CD4-positive, alpha-beta T cell (primary cell): ENCODE results near the gene GOLT1A. TPM values are rescaled to one million over a fixed set of nuclear protein-coding genes. Genes with fewer than 3 reads are reported as not detected.

ENCODE experiments used
- ATAC-seq: fragments of 200-7000 bp; cut with Tn5 transposase; one replicate; pipeline ENCODE4 v1.10.0; 2022; ENCODE audit warnings: mild to moderate bottlenecking; ENCODE audit not compliant: poor library complexity
- CTCF ChIA-PET: fragments of 350-600 bp; sonication (Branson Sonifier 250); formaldehyde crosslinking; loops from one replicate; lab custom pipeline; 2021; ENCODE audit warnings: antibody characterized with exemption, inconsistent platforms; lab: Charles Lee
- POLR2A ChIA-PET: fragments of 350-600 bp; sonication (Branson Sonifier 250); formaldehyde crosslinking; loops from one replicate; lab custom pipeline; 2021; ENCODE audit warnings: antibody characterized with exemption, inconsistent platforms; lab: Charles Lee
- DNase-seq, 14 experiments: peaks; one replicate each; pipeline ENCODE4 v3.0.0-alpha.2; 2013 to 2020; ENCODE audit warnings: mixed read lengths in 2 of 14
- H3K27ac ChIP-seq, 2 donors: one replicate each; pipeline versions ENCODE4 v1.5.1 to v1.7.0; 2013; ENCODE audit warnings: low read length in 2 of 2, low read depth in 1 of 2, mild to moderate bottlenecking in 1 of 2
- H3K27me3 ChIP-seq, 2 experiments: 1 replicate in 1 of 2; 2 replicates in 1 of 2; pipeline versions ENCODE4 v1.6.1 to v1.7.0; 2013; ENCODE audit warnings: low read length in 2 of 2, control low read depth in 1 of 2, mild to moderate bottlenecking in 1 of 2, moderate library complexity in 1 of 2; ENCODE audit not compliant: insufficient read depth in 2 of 2, control insufficient read depth in 1 of 2
- H3K36me3 ChIP-seq: one replicate; pipeline ENCODE4 v1.6.1; 2013; ENCODE audit warnings: low read length, control low read depth; ENCODE audit not compliant: insufficient read depth
- H3K4me1 ChIP-seq: one replicate; pipeline ENCODE4 v1.6.1; 2013; ENCODE audit warnings: low read length, control low read depth; ENCODE audit not compliant: insufficient read depth
- H3K4me3 ChIP-seq: one replicate; pipeline ENCODE4 v1.5.1; 2013; ENCODE audit warnings: mild to moderate bottlenecking, low read length, moderate library complexity
- H3K9me3 ChIP-seq, 2 experiments: 1 replicate in 1 of 2; 2 replicates in 1 of 2; pipeline versions ENCODE4 v1.6.1 to v1.7.0; 2013; ENCODE audit warnings: low read length in 2 of 2, mild to moderate bottlenecking in 2 of 2, control low read depth in 1 of 2, moderate library complexity in 1 of 2; ENCODE audit not compliant: control insufficient read depth in 1 of 2, insufficient read depth in 1 of 2
- H3K27ac Mint-ChIP-seq: one replicate; pipeline ENCODE4 v1.8.0; 2020; ENCODE audit warnings: mixed read lengths
- H3K27me3 Mint-ChIP-seq: one replicate; pipeline ENCODE4 v1.8.0; 2021; ENCODE audit warnings: mixed read lengths
- H3K36me3 Mint-ChIP-seq: one replicate; pipeline ENCODE4 v1.8.0; 2021; ENCODE audit warnings: low read depth, mixed read lengths
- H3K4me1 Mint-ChIP-seq: one replicate; pipeline ENCODE4 v1.8.0; 2021; ENCODE audit warnings: low read depth, mixed read lengths
- H3K4me3 Mint-ChIP-seq: one replicate; pipeline ENCODE4 v1.8.0; 2020; ENCODE audit warnings: mild to moderate bottlenecking, mixed read lengths
- H3K9me3 Mint-ChIP-seq: one replicate; pipeline ENCODE4 v1.8.0; 2020; ENCODE audit warnings: mixed read lengths
- intact Hi-C, 2 experiments: fragments of 100-400 bp; cut with DNase I in 1 of 2; cut with micrococcal nuclease in 1 of 2; formaldehyde crosslinking; loops; one replicate each; pipeline versions ENCODE4 v1.15.1 to v1.9.0; 2023 to 2025; cut with DNase I, micrococcal nuclease
- total RNA-seq, 174 experiments: library from RNA in 2 of 174; stranded (reverse) in 2 of 174; gene quantifications; one replicate each; pipeline ENCODE4 v1.2.3 and lab custom pipeline; 2021 to 2026
- TF ChIP-seq, protein P1 (sequence below): fragments of 200-600 bp; IDR thresholded peaks from one replicate; pipeline ENCODE4 v1.8.0; 2022; ENCODE audit warnings: antibody characterized with exemption, mild to moderate bottlenecking

GOLT1A gene
- total RNA-seq, 2 experiments from 2014 or later, result 0.30 TPM; not detected in 1

DNA sequence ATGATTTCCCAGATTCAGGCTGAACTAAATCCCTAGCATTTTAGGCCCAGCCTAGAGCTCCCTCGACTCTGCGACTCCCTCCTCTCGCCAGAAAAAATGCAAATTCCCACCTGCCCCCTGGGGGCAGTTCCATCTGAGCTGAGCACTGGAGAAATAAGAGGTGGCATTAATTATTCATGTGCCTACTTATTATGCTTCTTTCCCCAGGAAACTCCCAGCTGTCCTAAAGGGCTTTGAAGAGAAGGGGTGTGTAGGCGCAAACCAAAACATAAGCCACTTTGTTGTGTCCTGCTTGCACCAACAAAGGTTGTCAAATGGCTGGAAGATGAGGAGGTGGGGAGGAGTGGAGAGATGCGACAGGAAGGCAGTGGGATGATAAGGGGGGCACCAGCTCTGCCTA is 41.4 kb upstream of the GOLT1A start:
- ATAC-seq, result no peak
- H3K4me3 Mint-ChIP-seq, result no peak overlapping the region
- no peaks in the 10 kb centered on the region for H3K27me3 ChIP-seq
- H3K36me3 ChIP-seq, result no peaks in the 10 kb centered on the region
- intact Hi-C loops, result no loop called here
- H3K27ac ChIP-seq, result no peak overlapping the region
- no peak overlapping the region for H3K4me3 ChIP-seq
- H3K9me3 ChIP-seq, result peaks cover 0 to 4% of the 10 kb centered on the region in 2 experiments
- ChIA-PET CTCF (no interaction called here), POLR2A (no interaction called here)
- DNase-seq, result no peak
- H3K4me1 ChIP-seq, result no peaks in the 10 kb centered on the region
- H3K36me3 Mint-ChIP-seq, result no peaks in the 10 kb centered on the region
- TF ChIP-seq, protein P1, sequence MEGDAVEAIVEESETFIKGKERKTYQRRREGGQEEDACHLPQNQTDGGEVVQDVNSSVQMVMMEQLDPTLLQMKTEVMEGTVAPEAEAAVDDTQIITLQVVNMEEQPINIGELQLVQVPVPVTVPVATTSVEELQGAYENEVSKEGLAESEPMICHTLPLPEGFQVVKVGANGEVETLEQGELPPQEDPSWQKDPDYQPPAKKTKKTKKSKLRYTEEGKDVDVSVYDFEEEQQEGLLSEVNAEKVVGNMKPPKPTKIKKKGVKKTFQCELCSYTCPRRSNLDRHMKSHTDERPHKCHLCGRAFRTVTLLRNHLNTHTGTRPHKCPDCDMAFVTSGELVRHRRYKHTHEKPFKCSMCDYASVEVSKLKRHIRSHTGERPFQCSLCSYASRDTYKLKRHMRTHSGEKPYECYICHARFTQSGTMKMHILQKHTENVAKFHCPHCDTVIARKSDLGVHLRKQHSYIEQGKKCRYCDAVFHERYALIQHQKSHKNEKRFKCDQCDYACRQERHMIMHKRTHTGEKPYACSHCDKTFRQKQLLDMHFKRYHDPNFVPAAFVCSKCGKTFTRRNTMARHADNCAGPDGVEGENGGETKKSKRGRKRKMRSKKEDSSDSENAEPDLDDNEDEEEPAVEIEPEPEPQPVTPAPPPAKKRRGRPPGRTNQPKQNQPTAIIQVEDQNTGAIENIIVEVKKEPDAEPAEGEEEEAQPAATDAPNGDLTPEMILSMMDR, result no peak
- no peaks in the 10 kb centered on the region for H3K27me3 Mint-ChIP-seq
- no peaks in the 10 kb centered on the region for H3K9me3 Mint-ChIP-seq
- no peak overlapping the region for H3K27ac Mint-ChIP-seq
- no peaks in the 10 kb centered on the region for H3K4me1 Mint-ChIP-seq

DNA sequence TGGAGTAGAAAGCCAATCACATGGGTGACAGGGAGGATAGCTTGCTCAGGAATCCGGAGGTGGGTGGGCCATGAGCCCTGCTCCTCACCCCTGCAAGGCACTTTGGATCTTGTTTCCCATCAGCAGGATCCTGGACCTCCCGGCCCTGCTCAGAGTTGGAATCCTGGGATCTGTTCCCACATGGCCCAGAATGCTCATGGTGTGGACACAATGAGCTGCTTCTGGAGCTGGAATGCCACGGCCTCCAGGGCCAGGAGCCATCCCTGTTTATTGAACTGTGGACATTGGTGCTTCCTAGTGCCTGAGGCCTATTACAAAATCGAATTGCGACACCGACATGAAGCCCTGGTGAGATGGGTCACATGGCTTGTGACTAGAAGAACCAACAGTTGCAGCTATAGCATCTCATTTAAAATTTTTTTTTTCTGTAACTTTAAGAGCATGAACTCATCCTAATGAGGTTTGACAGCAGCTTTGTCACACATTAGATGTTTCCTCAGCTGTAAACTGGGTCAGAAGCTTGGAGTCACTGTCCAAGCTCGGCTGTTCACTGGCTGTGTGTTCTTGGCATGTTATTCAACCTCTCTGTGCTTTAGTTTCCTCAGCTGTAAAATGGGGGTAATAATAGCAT is 40.4 kb upstream of the GOLT1A start:
- Mint-ChIP-seq H3K27me3 (no peaks in the 10 kb centered on the region), H3K4me3 (no peak overlapping the region), H3K36me3 (no peaks in the 10 kb centered on the region), H3K27ac (no peak overlapping the region), H3K4me1 (no peaks in the 10 kb centered on the region), H3K9me3 (no peaks in the 10 kb centered on the region)
- Histone ChIP-seq H3K27ac (no peak overlapping the region), H3K36me3 (no peaks in the 10 kb centered on the region), H3K27me3 (no peaks in the 10 kb centered on the region), H3K4me3 (no peak overlapping the region), H3K9me3 (peaks cover 0 to under 1% of the 10 kb centered on the region in 2 experiments), H3K4me1 (no peaks in the 10 kb centered on the region)
- TF ChIP-seq, protein P1, result no peak
- POLR2A ChIA-PET, result no interaction called here
- ATAC-seq (no peak), DNase-seq (peak in 2 of 14 experiments; percentile 32 to 36)
- intact Hi-C loops, result no loop called here
- CTCF ChIA-PET, result no interaction called here

DNA sequence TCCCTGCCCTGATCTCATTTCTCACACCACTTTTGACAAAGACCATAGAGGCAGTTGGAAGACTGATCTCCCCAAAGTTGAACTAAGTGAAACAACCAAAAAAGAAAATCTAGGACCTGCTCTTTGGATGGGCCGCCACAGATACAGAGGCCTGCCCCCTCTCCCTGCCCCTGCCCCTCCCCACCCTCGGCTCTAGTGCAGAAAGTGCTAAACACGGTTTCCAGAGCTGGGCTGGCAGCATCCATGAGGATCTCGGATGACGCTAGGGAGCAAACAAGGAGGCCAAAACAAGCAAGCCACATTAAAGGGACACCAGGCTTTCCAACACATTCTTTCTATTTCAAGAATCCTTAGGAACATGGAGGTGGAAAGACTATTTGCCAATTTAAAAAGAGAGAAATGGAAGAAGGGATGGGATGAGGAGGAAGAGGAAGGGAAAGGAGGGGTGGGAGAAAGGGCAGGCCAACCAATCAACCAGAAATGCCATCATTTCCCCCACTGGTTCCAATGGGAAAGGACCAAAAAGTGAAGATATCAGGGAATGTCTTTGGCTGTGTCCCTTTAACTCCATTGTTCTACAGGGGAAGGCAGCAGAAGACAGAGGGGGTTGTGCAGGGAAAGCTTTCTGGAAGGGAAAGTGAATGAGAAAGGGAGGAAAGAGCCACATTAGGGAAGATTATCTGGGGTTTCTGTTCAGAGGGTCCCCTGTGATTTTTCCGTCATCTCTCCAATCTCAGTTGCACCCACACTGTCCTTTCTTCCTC is 38.3 kb upstream of the GOLT1A start:
- no peaks in the 10 kb centered on the region for H3K4me1 Mint-ChIP-seq
- Histone ChIP-seq H3K36me3 (no peaks in the 10 kb centered on the region), H3K4me3 (no peak overlapping the region), H3K27me3 (no peaks in the 10 kb centered on the region), H3K9me3 (no peaks in the 10 kb centered on the region), H3K4me1 (no peaks in the 10 kb centered on the region), H3K27ac (no peak overlapping the region)
- H3K4me3 Mint-ChIP-seq, result no peak overlapping the region
- H3K9me3 Mint-ChIP-seq, result no peaks in the 10 kb centered on the region
- TF ChIP-seq, protein P1, result no peak
- ChIA-PET CTCF (no interaction called here), POLR2A (no interaction called here)
- intact Hi-C loops, result no loop called here
- DNase-seq (no peak), ATAC-seq (no peak)
- no peak overlapping the region for H3K27ac Mint-ChIP-seq
- H3K27me3 Mint-ChIP-seq, result no peaks in the 10 kb centered on the region
- no peaks in the 10 kb centered on the region for H3K36me3 Mint-ChIP-seq
